Loucy (cell line): Measurements from ENCODE around the gene AMPD3.

Experiments
- H2AFZ ChIP-seq: fragments of 200-600 bp; sonication (generic); 2 replicates; pipeline ENCODE4 v1.6.0; 2016; ENCODE audit warnings: antibody characterized with exemption, mild to moderate bottlenecking, low read length, moderate library complexity
- H3F3A ChIP-seq: fragments of 200-600 bp; 2 replicates; pipeline ENCODE4 v1.6.0; 2016; ENCODE audit warnings: antibody characterized with exemption, low read depth, mild to moderate bottlenecking
- H3K27me3 ChIP-seq: fragments of 200-600 bp; sonication (generic); 2 replicates; pipeline ENCODE4 v1.6.1; 2014; ENCODE audit warnings: low read length, mild to moderate bottlenecking; ENCODE audit not compliant: insufficient read depth, poor library complexity, severe bottlenecking
- H3K36me3 ChIP-seq: fragments of 200-600 bp; sonication (generic); 2 replicates; pipeline ENCODE4 v1.6.1; 2016; ENCODE audit warnings: low read length; ENCODE audit not compliant: insufficient read depth
- H3K4me1 ChIP-seq: fragments of 200-600 bp; sonication (generic); 2 replicates; pipeline ENCODE4 v1.5.1; 2014; ENCODE audit warnings: low read length, mild to moderate bottlenecking; ENCODE audit not compliant: insufficient read depth, poor library complexity, severe bottlenecking
- H3K4me2 ChIP-seq: fragments of 200-600 bp; sonication (generic); 2 replicates; pipeline ENCODE4 v1.6.0; 2014; ENCODE audit warnings: antibody characterized with exemption, low read length, low read depth, mild to moderate bottlenecking; ENCODE audit not compliant: poor library complexity, severe bottlenecking
- H3K4me3 ChIP-seq: fragments of 200-600 bp; sonication (generic); 2 replicates; pipeline ENCODE4 v1.5.1; 2014; ENCODE audit warnings: low read length, mild to moderate bottlenecking, mixed read lengths; ENCODE audit not compliant: poor library complexity, severe bottlenecking
- H3K79me2 ChIP-seq: fragments of 200-600 bp; sonication (generic); 2 replicates; pipeline ENCODE4 v1.6.1; 2014; ENCODE audit warnings: low read length; ENCODE audit not compliant: insufficient read depth
- H3K9ac ChIP-seq: fragments of 200-600 bp; sonication (generic); 2 replicates; pipeline ENCODE4 v1.6.0; 2014; ENCODE audit warnings: mild to moderate bottlenecking, low read depth, low read length, moderate library complexity; ENCODE audit not compliant: poor library complexity, severe bottlenecking
- H3K9me2 ChIP-seq: fragments of 200-600 bp; sonication (generic); replicated peaks from 2 replicates; pipeline ENCODE4 v1.6.1; 2016; ENCODE audit warnings: low read depth, low read length, mixed read lengths
- H3K9me3 ChIP-seq: fragments of 200-600 bp; sonication (generic); 2 replicates; pipeline ENCODE4 v1.6.1; 2014; ENCODE audit warnings: mild to moderate bottlenecking, antibody characterized with exemption, low read length, low read depth; ENCODE audit not compliant: insufficient read depth
- H4K20me1 ChIP-seq: fragments of 200-600 bp; sonication (generic); 2 replicates; pipeline ENCODE4 v1.6.0; 2014; ENCODE audit warnings: antibody characterized with exemption, low read length, mild to moderate bottlenecking; ENCODE audit not compliant: insufficient read depth, poor library complexity, severe bottlenecking
- EZH2phosphoT487 ChIP-seq: fragments of 200-600 bp; IDR thresholded peaks from 2 replicates; pipeline ENCODE4 v1.6.1; 2018; ENCODE audit warnings: antibody characterized with exemption, mild to moderate bottlenecking, moderate library complexity, borderline replicate concordance
- TF ChIP-seq, protein P1 (sequence below): fragments of 200-600 bp; sonication (generic); conservative IDR thresholded peaks from 2 replicates; pipeline ENCODE4 v1.5.1; 2014; ENCODE audit warnings: mild to moderate bottlenecking, antibody characterized with exemption, low read length

The AMPD3 gene

DNA sequence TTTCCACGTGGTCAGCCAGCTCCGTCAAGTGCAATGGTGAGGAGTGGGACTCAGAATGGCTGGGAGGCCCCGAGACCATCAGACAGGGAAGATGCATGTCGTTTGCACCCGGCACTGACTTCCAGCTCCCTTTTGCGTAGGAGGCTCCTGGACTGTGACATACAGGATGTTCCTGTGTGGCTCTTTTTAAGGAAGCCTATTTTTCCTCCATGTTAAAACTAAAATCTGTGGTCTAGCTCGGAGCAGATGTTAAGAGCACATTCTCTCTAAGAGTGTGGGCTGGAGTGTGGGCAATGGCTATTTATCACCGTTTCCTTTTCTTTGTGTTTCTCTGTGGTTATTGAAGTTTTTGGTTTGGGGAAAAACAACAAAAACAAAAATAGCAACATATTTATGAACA lies 40.9 kb upstream of the AMPD3 start:
- peak overlapping the region; percentile 72 for H3K4me2 ChIP-seq
- TF ChIP-seq, protein P1, sequence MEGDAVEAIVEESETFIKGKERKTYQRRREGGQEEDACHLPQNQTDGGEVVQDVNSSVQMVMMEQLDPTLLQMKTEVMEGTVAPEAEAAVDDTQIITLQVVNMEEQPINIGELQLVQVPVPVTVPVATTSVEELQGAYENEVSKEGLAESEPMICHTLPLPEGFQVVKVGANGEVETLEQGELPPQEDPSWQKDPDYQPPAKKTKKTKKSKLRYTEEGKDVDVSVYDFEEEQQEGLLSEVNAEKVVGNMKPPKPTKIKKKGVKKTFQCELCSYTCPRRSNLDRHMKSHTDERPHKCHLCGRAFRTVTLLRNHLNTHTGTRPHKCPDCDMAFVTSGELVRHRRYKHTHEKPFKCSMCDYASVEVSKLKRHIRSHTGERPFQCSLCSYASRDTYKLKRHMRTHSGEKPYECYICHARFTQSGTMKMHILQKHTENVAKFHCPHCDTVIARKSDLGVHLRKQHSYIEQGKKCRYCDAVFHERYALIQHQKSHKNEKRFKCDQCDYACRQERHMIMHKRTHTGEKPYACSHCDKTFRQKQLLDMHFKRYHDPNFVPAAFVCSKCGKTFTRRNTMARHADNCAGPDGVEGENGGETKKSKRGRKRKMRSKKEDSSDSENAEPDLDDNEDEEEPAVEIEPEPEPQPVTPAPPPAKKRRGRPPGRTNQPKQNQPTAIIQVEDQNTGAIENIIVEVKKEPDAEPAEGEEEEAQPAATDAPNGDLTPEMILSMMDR, result no peak
- TF ChIP-seq EZH2phosphoT487, result no peak
- H3K4me3 ChIP-seq, result peak overlapping the region; percentile 57
- H3K9me3 ChIP-seq, result no peaks in the 10 kb centered on the region
- H3K9me2 ChIP-seq, result no peaks in the 10 kb centered on the region
- no peaks in the 10 kb centered on the region for H3K27me3 ChIP-seq
- no peak overlapping the region for H2AFZ ChIP-seq
- H4K20me1 ChIP-seq, result no peaks in the 10 kb centered on the region
- H3K79me2 ChIP-seq, result no peaks in the 10 kb centered on the region
- H3F3A ChIP-seq, result peaks cover 6% of the 10 kb centered on the region; the same call in 1 of the 2 replicates
- peak overlapping the region; percentile 65 for H3K9ac ChIP-seq
- peaks cover 75% of the 10 kb centered on the region for H3K4me1 ChIP-seq
- H3K36me3 ChIP-seq, result no peaks in the 10 kb centered on the region

DNA sequence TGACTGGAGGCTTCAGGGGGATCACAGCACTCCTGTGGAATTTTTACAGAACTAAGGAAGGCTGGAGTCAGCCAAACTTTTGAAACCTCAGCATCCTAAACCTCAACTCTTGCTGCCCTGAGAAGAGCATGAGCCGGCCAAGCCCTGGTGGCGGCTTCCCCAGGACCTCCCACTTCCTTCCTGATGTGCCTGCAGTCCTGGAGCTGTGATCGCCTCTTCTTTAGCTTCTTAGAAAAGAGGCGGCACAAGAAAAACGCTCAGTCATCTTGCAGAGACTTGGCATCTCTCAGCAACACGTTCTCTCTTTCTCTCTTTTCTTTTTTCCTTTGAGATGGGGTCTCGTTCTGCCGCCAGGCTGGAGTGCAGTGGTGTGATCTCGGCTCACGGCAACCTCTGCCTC lies 40.4 kb upstream of the AMPD3 start:
- no peaks in the 10 kb centered on the region for H3K36me3 ChIP-seq
- peak overlapping the region; percentile 65 for H3K9ac ChIP-seq
- H4K20me1 ChIP-seq, result no peaks in the 10 kb centered on the region
- peaks cover 6% of the 10 kb centered on the region; the same call in 1 of the 2 replicates for H3F3A ChIP-seq
- no peaks in the 10 kb centered on the region for H3K79me2 ChIP-seq
- no peaks in the 10 kb centered on the region for H3K9me2 ChIP-seq
- H3K4me3 ChIP-seq, result peak overlapping the region; percentile 57
- H3K4me1 ChIP-seq, result peaks cover 71% of the 10 kb centered on the region
- H3K4me2 ChIP-seq, result peak overlapping the region; percentile 72
- TF ChIP-seq EZH2phosphoT487, result no peak
- TF ChIP-seq, protein P1, result no peak
- H2AFZ ChIP-seq, result peak overlapping the region; percentile 48; the same call in 1 of the 2 replicates
- H3K9me3 ChIP-seq, result no peaks in the 10 kb centered on the region
- no peaks in the 10 kb centered on the region for H3K27me3 ChIP-seq

DNA sequence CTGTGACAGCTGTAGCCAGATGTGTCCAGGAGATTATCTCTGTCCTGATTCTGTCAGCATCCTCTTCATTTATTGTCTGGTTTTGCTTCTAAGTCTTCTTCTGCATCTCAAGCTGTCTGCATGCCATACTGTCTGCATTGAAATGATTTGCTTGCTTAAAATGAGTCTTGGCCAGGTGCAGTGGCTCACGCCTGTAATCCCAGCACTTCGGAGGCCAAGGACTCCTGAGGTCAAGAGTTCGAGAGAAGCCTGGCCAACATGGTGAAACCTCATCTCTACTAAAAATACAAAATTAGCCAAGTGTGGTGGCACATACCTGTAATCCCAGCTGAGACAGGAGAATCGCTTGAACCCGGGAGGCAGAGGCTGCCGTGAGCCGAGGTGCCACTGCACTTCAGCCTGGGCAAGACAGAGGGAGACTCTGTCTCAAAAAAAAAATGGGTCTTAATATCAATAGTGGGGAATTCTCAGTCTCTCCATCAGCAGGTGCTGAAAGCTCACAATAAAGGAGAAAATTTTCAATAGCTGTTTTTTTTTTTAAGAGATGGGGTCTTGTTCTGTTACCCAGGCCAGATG lies 39.2 kb upstream of the AMPD3 start:
- Histone ChIP-seq H3K9me3 (no peaks in the 10 kb centered on the region), H3K36me3 (no peaks in the 10 kb centered on the region), H3K4me1 (peaks cover 58% of the 10 kb centered on the region), H3K27me3 (no peaks in the 10 kb centered on the region), H3K9me2 (no peaks in the 10 kb centered on the region), H4K20me1 (no peaks in the 10 kb centered on the region), H3K9ac (peak overlapping the region; percentile 65), H3K79me2 (no peaks in the 10 kb centered on the region), H3K4me2 (peak overlapping the region; percentile 72), H2AFZ (no peak overlapping the region), H3K4me3 (no peak overlapping the region), H3F3A (peaks cover 6% of the 10 kb centered on the region; the same call in 1 of the 2 replicates)
- TF ChIP-seq, protein P1, result peak; percentile 58
- TF ChIP-seq EZH2phosphoT487, result no peak
